NCI-H2081 treated with DMSO at 0.1 percent for 48 hours (cell line): ENCODE measurements around the gene ALDH2.
A peak's percentile ranks its signal among the peaks of the same experiment; 100 is the strongest.
"Not testable (repeated sequence)": the region's sequence is repeated elsewhere in the genome, so short reads cannot be mapped to it uniquely, and the experiment has no call there.

Experiments
- DNase-seq: peaks from one replicate; lab custom pipeline; 2025; lab: John Stamatoyannopoulos, UW

ALDH2 gene

DNA sequence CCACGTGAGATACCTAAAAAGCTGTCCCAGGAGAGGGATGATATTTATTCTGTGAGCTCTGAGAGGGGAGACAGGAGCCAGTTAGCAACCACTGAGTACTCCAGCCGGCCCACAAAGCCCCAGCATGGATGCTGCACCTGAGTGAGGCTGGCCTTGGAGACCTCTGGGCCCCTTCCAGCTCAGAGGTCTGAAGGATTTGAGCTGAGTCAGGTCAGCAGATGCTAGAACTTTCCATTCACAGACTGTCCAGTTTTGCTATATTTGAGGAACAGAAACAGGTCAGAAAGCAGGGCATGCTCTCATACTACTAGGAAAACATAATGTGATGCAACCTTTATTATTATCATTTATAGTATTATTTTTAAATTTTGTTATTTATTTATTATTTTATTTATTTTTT, 60.3 kb downstream of the ALDH2 start:
- no peak for DNase-seq

- DNase-seq, result no peak
Measured at GRCh38 chr12:111827907-111828306, 61.2 kb downstream of the ALDH2 start.

DNA sequence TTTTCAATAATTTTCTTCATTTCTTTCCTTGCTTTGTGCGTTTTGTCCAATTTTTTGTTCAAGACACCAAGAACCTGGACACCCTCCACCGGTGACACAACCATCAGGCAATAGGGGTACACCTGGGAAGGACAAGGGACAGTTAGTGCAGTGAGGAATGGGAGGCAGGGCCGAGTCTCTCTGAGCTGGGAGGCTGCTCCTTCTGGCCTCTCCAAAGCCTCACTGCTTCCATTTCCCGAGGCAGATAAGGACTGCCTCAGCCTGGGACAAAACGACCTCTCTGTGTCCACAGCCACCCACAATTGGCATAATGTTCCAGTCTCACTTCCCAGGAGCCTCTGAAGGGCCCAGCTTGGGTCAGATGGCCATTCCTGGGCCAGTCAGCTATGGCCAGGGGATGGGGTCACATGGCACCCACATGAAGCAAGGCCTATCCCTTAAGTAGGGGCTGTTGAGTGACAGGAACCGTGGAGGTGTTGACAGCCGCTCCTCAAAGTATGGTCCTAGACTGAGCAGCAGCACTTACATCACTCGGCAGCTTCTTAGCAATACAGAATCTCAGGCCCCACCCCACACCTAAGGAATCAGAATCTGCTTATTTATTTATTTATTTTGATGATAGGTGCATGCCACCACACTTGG, 61.7 kb downstream of the ALDH2 start:
- no peak for DNase-seq

- DNase-seq, result not testable (repeated sequence)
Measured at GRCh38 chr12:111829635-111830034, 62.9 kb downstream of the ALDH2 start.

DNA sequence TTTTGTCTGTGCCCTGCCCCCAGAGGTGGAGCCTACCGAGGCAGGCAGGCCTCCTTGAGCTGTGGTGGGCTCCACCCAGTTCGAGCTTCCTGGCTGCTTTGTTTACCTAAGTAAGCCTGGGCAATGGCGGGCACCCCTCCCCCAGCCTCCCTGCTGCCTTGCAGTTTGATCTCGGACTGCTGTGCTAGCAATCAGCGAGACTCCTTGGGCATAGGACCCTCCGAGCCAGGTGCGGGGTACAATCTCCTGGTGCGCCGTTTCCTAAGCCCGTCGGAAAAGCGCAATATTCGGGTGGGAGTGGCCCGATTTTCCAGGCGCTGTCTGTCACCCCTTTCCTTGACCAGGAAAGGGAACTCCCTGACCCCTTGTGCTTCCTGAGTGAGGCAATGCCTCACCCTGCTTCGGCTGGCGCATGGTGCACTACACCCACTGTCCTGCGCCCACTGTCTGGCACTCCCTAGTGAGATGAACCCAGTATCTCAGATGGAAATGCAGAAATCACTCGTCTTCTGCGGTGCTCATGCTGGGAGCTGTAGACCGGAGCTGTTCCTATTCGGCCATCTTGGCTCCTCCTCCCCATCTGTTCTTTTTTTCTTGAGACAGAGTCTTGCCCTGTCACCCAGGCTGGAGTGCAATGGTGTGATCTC, 68.1 kb downstream of the ALDH2 start:
- not testable (repeated sequence) for DNase-seq

GRCh38 chr12:111835531-111836181, 68.9 kb downstream of the ALDH2 start:
- not testable (repeated sequence) for DNase-seq

DNA sequence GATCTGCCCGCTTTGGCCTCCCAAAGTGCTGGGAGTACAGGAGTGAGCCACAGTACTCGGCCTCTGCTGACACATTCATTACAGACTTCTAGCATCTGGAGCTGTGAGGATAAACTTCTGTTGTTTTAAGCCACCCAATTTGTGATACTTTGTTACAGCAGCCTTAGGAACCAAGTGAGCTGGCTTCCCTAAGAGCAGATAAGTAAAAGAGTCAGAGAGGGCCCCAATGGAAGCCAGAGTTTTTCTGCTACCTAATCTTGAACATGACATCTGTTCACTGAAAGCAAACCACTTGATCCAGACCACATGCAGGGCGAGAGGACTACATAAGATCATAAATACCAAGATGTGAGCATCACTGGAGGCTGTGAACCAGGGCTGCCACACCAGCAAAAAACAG, 71.6 kb downstream of the ALDH2 start:
- no peak for DNase-seq

DNA sequence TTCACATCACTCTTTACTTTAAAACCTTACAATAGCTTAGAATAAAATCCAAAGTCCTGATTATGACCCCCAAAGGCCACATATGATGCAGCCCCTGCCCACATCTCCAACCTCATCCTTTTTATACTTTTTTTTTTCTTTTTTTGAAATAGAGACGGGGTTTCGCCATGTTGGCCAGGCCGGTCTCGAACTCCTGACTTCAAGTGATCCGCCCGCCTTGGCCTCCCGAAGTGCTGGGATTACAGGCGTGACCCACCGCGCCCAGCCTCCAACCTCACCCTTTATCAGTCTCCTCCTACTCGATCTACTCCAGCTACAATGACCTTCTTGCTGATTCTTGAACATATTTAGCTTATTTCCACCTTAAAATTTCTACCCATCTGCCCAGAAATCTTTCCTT, 74.1 kb downstream of the ALDH2 start:
- no peak for DNase-seq

DNA sequence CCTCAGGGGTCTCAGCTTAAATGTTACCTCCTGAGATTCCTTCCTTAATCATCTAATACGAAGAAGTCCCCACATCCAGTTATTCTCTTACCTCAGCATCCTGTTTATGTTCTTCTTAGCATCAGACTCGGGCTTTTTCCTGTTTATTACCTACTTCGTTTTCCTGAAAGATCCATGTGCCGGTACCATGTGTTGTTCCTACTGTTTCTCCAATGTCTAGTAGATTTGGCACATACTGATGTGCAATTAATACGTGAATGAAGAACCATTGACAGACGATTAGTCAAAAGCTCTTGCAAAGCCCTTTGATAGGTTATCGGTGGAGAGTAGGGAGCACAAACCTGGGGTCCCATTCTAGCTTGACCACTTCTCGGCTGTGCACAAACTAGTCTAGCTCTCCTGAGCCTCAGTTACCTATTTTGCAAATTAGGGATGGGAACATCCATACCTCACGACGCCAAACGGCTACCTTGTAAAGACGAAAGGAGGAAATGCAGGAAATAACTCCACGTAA, 74.6 kb downstream of the ALDH2 start:
- no peak for DNase-seq

GRCh38 chr12:111841750-111842555, 75.2 kb downstream of the ALDH2 start, which contains the start of gene MAPKAPK5:
Gene MAPKAPK5 (plus strand): TSS chr12:111842228. CDS start chr12:111842734, 506 bp downstream.
- DNase-seq, result peak; percentile 80

DNA sequence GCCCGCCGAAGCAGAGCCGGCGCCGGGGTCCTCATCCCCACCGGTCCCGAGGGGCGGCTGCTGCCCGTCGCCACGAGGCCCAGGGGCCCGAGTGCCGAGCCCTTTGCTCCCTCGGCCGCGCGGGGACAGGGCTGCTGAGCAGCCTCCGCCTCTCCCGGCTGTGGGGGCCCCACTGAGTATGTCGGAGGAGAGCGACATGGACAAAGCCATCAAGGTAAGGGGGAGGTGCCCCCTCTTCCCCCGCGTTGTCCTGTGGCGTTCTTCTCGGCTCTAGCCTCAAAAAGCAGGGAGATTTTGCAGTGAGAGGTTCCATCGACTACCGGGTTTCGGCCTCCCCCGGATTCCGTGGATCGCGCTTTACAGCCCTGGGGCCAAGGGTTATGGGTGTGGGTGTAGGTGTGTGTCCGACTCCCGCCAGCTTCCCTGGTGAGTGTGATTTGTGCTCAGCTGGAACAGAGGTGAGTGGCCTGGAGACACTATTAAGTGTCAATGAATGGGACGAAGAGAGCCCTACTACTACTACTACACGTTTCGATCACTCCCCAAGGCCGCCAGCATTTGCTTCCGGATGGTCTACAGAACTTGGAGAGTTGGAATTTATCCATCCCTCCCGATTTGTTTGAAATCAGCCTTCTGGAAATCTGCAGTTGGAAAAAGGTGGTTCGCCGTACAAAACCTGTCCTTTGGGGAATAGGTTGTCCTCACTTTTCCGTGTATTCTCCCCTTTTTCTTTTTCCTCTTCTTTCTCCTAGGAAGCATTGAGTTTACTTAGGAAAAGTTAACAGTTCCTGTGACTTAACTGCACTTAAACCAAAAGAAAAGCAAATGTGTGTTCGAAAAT, 76.0 kb downstream of the ALDH2 start:
- DNase-seq, result no peak

DNA sequence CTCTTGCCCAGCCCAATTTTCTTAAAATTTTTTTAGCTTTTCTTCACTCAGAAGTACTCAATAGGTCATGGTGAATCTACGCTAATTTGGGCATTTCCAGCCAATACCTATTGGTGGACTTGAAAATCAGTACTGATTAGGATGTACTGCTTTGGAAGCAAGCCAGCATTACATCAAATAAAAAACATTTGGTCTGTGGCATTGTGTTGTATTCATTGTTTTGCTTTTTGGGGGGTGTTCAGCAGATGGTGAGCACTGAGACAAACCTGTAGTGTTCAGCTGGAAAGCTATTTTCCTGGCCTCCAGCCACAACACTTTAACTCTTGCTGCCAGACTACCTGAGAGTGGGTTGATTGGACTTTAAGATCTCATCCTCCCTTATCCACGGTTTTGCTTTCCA, 79.3 kb downstream of the ALDH2 start:
- DNase-seq, result no peak

DNA sequence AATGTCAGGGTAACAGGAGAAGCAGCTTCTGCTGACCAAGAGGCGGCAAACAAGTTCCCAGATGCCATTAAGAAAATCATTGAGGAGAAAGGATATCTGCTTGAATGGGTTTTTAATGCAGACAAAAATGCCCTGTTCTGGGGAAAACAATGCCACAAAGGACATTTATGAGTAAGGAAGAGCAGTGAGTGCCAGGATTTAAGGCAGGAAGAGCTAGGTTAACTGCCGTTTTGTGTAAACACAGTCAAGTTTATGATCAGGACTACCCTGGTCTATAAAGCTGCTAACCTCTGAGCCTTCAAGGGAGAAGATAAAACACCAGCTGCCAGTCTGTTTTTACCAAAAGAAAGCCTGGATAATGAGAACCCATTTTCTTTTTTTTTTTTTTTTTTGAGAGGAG, 83.8 kb downstream of the ALDH2 start:
- DNase-seq, result no peak

DNA sequence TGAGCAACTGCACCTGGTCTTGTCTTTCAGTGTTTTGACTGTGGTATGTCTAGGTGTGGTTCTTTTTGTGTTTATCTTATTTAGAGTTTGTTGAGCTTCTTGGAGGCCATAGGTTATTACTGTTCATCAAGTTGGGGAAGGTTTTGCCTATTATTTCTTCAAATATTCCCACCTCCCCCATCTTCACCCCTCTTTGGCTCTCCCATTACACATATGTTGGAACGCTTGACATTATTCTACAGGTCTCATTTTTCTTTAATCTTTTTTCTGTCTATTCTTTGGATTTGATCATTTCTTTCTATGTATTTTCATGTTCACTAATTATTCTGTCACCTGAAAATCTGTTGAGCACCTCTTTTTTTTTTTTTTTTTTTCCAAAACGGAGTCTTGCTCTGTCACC, 91.5 kb downstream of the ALDH2 start:
- DNase-seq, result no peak

DNA sequence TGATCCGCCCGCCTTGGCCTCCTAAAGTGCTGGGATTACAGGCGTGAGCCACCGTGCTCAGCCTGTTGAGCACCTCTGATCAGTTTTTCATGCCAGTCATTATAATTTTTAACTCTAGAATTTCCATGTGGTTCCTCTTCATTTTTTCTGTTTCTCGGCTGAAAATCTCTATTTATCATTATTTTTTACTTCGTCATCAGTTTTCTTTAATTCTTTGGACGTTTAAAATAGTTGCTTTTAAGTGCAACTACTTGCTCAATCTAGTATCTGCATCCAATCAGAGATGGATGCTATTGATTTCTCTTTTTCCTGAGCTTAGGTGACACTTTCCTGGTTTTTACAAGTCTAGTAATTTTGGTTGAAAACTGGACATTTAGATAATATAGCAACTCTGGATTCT, 92.0 kb downstream of the ALDH2 start:
- DNase-seq, result no peak

GRCh38 chr12:111864913-111865312, 98.2 kb downstream of the ALDH2 start:
- no peak for DNase-seq
